GM18873 (cell line): ENCODE measurements around the gene TENT5A.

Experiments used
- ATAC-seq: cut with Tn5 transposase; IDR thresholded peaks from one replicate; pipeline ENCODE4 v1.9.1; 2021; ENCODE audit warnings: mild to moderate bottlenecking, moderate library complexity, moderate number of reproducible peaks; ENCODE audit not compliant: unreplicated experiment, low FRiP score

Gene TENT5A

GRCh38 chr6:81720427-81720826 is 32.1 kb downstream of the TENT5A start:
- ATAC-seq: no peak

GRCh38 chr6:81718126-81718525 is 34.4 kb downstream of the TENT5A start:
- ATAC-seq: no peak

- no peak for ATAC-seq
These were observed 37.8 kb downstream of the TENT5A start for GRCh38 chr6:81714684-81715083.

- no peak for ATAC-seq
These were observed 39.3 kb downstream of the TENT5A start for GRCh38 chr6:81713205-81713604.

GRCh38 chr6:81708113-81708699 is 44.3 kb downstream of the TENT5A start:
- ATAC-seq: no peak

- no peak for ATAC-seq
These were observed 47.8 kb downstream of the TENT5A start for GRCh38 chr6:81704700-81705099.

- no peak for ATAC-seq
These were observed 52.1 kb downstream of the TENT5A start for GRCh38 chr6:81700414-81700813.

GRCh38 chr6:81697559-81697958 is 54.9 kb downstream of the TENT5A start:
- ATAC-seq: no peak

GRCh38 chr6:81696524-81696923 is 56.0 kb downstream of the TENT5A start:
- no peak for ATAC-seq
